BE2C (cell line): ENCODE results near the gene MSANTD4.

Experiments used
- DNase-seq: peaks from one replicate; pipeline ENCODE4 v3.0.0-alpha.2; 2020
- H3K27me3 ChIP-seq: fragments of 250-450 bp; sonication (Bioruptor Pico); 2 replicates; pipeline ENCODE4 v1.5.1; 2020; ENCODE audit warnings: mild to moderate bottlenecking
- H3K36me3 ChIP-seq: fragments of 250-450 bp; sonication (Bioruptor Pico); 2 replicates; pipeline ENCODE4 v1.5.1; 2020; ENCODE audit warnings: mild to moderate bottlenecking
- H3K4me1 ChIP-seq: fragments of 250-450 bp; sonication (Bioruptor Pico); 2 replicates; pipeline ENCODE4 v1.5.1; 2020
- H3K4me3 ChIP-seq: 2 replicates; pipeline ENCODE4 v1.5.1; 2011; ENCODE audit warnings: low read depth, low read length
- H3K9me3 ChIP-seq: fragments of 250-450 bp; sonication (Bioruptor Pico); 2 replicates; pipeline ENCODE4 v1.5.1; 2020
- CTCF ChIP-seq: IDR thresholded peaks from 2 replicates; pipeline ENCODE4 v1.5.1; 2012; ENCODE audit warnings: mild to moderate bottlenecking, low read depth, low read length

MSANTD4 gene

DNA sequence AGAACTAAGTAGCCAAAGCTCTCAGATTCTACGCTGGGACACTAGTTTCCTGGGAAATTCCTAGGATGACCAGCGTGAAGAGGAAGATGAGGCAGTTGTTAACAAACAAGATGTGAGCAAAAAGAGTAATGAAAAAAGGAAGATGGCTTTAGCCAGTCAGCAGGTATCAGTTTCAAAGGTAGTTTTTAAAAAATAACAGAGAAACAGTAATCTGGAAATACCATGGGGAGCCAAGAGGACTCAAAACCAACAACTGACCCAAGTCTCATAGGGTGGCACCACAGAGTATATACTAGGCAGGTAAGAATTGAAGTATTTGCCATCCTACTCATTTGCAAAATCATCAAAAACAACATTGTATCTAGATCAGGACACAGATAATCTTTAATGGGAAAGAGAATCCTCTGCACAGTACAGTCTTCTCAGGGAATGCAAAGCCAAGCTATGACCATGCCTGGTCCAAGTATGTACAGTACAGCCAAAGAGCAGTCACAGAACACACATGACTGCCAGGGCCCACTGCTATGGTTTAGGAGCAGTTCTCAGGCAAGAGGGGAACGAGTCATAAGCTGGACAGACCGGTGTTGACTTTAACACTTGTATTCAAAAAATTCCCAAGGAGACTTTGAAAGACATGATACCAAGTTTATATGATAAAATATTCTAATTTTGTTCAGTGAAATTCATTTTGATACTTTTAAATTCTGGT is 20.6 kb downstream of the MSANTD4 start:
- Histone ChIP-seq H3K4me1 (peaks cover 4% of the 10 kb centered on the region; the same call in 1 of the 2 replicates), H3K27me3 (no peaks in the 10 kb centered on the region), H3K9me3 (no peaks in the 10 kb centered on the region), H3K4me3 (no peak overlapping the region), H3K36me3 (peaks cover 34% of the 10 kb centered on the region)
- DNase-seq: no peak
- TF ChIP-seq CTCF: no peak

DNA sequence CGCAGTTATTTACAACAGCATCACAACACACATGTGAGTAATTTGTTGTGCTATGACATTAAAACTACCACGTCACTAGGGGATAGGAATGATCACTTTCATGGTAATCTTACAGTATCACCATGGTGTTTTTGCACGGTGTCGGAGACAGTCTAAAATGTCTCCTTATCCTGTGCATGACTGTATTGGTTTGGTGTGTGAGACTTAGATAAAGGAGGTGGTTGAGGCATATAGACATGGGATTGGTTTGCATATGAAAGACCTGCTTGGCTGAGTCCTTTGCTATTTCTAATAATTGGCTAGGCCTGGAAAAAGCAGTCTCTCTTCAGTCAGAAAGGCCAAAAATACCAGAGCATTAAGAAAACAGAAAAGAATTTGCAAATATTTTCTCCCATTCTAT is 30.2 kb downstream of the MSANTD4 start:
- no peaks in the 10 kb centered on the region for H3K4me1 ChIP-seq

GRCh38 chr11:105989124-105989523 is 32.9 kb downstream of the MSANTD4 start:
- H3K4me3 ChIP-seq: no peak overlapping the region
- H3K36me3 ChIP-seq: peaks cover 3% of the 10 kb centered on the region; the same call in 1 of the 2 replicates
- H3K4me1 ChIP-seq: no peaks in the 10 kb centered on the region
- no peaks in the 10 kb centered on the region for H3K9me3 ChIP-seq
- DNase-seq: no peak
- no peaks in the 10 kb centered on the region for H3K27me3 ChIP-seq
- no peak for TF ChIP-seq CTCF

More for the DNA sequence above, 30.2 kb downstream of the MSANTD4 start:
- TF ChIP-seq CTCF: no peak
- H3K27me3 ChIP-seq: no peaks in the 10 kb centered on the region
- no peak for DNase-seq
- H3K36me3 ChIP-seq: peaks cover 17% of the 10 kb centered on the region
- no peaks in the 10 kb centered on the region for H3K9me3 ChIP-seq
- H3K4me3 ChIP-seq: no peak overlapping the region

DNA sequence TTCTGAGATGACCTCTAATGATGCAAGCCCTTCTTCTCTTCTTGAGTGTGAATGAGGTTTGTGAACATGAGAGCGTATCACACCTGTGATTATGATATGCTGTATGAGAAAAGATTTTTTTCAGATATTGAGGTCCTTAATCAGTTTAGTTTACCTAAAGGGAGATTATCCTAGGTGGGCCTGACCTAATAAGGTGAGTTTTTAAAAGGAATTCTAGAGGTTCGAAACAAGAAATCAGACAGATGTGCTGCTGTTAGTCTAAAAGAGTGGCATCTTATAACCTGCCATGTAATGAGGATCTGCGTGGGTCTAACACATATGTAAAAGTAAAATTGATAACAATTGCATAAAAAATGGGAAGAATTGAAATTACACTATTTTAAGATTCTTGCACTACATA is 33.8 kb downstream of the MSANTD4 start:
- Histone ChIP-seq H3K9me3 (no peaks in the 10 kb centered on the region), H3K4me1 (no peaks in the 10 kb centered on the region), H3K27me3 (no peaks in the 10 kb centered on the region), H3K4me3 (no peak overlapping the region), H3K36me3 (no peaks in the 10 kb centered on the region)
- DNase-seq: no peak
- TF ChIP-seq CTCF: no peak

DNA sequence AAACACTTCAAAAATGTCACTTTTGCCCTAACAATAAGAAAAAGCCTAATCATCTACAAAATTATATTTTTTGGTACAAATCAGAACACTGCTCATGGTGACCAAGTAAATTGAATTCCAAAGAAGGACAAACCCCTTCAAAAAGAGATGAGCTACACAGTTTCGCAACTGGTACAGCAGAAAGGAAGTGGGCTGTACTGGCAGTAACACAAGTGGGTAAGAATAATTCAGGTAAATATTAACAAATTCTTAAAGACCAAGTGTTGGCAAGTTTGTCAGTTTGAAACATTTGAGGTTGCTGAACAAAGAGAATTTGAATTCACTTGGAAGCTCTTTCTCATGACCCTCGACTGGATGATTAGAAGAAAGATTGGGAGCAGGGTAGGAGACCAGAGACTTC is 35.5 kb downstream of the MSANTD4 start:
- no peaks in the 10 kb centered on the region for H3K36me3 ChIP-seq
- H3K9me3 ChIP-seq: no peaks in the 10 kb centered on the region
- no peak for TF ChIP-seq CTCF
- H3K4me3 ChIP-seq: no peak overlapping the region
- DNase-seq: no peak
- H3K4me1 ChIP-seq: no peaks in the 10 kb centered on the region
- no peaks in the 10 kb centered on the region for H3K27me3 ChIP-seq

- no peak for TF ChIP-seq CTCF
- no peak overlapping the region for H3K4me3 ChIP-seq
Observed at GRCh38 chr11:105979997-105980703, 41.9 kb downstream of the MSANTD4 start.

More at GRCh38 chr11:105979997-105980703, 41.9 kb downstream of the MSANTD4 start:
- Histone ChIP-seq H3K36me3 (no peaks in the 10 kb centered on the region), H3K9me3 (no peaks in the 10 kb centered on the region), H3K4me1 (no peaks in the 10 kb centered on the region), H3K27me3 (no peaks in the 10 kb centered on the region)
- DNase-seq: no peak
